Panc1 (cell line): ENCODE data around the gene DLL4. TPM values are rescaled to one million over a fixed set of nuclear protein-coding genes. Genes with fewer than 3 reads are reported as not detected.

Source experiments
- ATAC-seq: fragments of 200-7000 bp; cut with Tn5 transposase; 2 replicates; pipeline ENCODE4 v1.9.1; 2020; ENCODE audit warnings: mild to moderate bottlenecking, moderate library complexity
- BruUV-seq: library from RNA; stranded (reverse); fragments of 400-500 nt; replicated peaks from 2 replicates; lab custom pipeline; 2021; lab: Mats Ljungman, UMichigan
- CTCF ChIA-PET: fragments of 300-600 bp; sonication (Branson Sonifier 250); formaldehyde crosslinking; loops from one replicate; lab custom pipeline; 2022; ENCODE audit warnings: antibody characterized with exemption; lab: Charles Lee
- POLR2A ChIA-PET: fragments of 300-600 bp; sonication (Branson Sonifier 250); formaldehyde crosslinking; loops from one replicate; lab custom pipeline; 2022; ENCODE audit warnings: antibody characterized with exemption; lab: Charles Lee
- DNase-seq: peaks from one replicate; pipeline ENCODE4 v3.0.0-alpha.2; 2010; ENCODE audit warnings: low read depth, low spot score
- H3K27ac ChIP-seq: 2 replicates; pipeline ENCODE4 v1.5.1; 2011; ENCODE audit warnings: mild to moderate bottlenecking, low read length, inconsistent platforms
- H3K27me3 ChIP-seq: fragments of 200-500 bp; sonication (Bioruptor generic); 2 replicates; pipeline ENCODE4 v1.6.0; 2014; ENCODE audit warnings: low read length, inconsistent platforms; ENCODE audit not compliant: control insufficient read depth, insufficient read depth
- H3K36me3 ChIP-seq: fragments of 200-500 bp; sonication (Bioruptor generic); 2 replicates; pipeline ENCODE4 v1.5.1; 2014; ENCODE audit warnings: inconsistent platforms, mild to moderate bottlenecking, low read length, moderate library complexity; ENCODE audit not compliant: control insufficient read depth, insufficient read depth
- H3K4me1 ChIP-seq: 2 replicates; pipeline ENCODE4 v1.5.1; 2011; ENCODE audit warnings: inconsistent platforms, mild to moderate bottlenecking, low read length, moderate library complexity; ENCODE audit not compliant: control insufficient read depth, insufficient read depth
- H3K4me3 ChIP-seq, 2 experiments: 2 replicates each; pipeline ENCODE4 v1.5.1; 2011 to 2012; ENCODE audit warnings: low read depth in 2 of 2, low read length in 2 of 2, mild to moderate bottlenecking in 2 of 2, inconsistent platforms in 1 of 2, moderate library complexity in 1 of 2
- H3K9me3 ChIP-seq: fragments of 200-500 bp; sonication (Bioruptor generic); 2 replicates; pipeline ENCODE4 v1.5.1; 2014; ENCODE audit warnings: low read depth, mild to moderate bottlenecking, inconsistent platforms, low read length, moderate library complexity; ENCODE audit not compliant: control insufficient read depth, insufficient read depth
- CTCF ChIP-seq: fragments of 450-650 bp; IDR thresholded peaks from 2 replicates; pipeline ENCODE4 v1.5.1; 2017; ENCODE audit warnings: mild to moderate bottlenecking
- POLR2AphosphoS5 ChIP-seq: IDR thresholded peaks from 2 replicates; pipeline ENCODE4 v1.6.1; 2012; ENCODE audit warnings: mild to moderate bottlenecking, low read depth, low read length, moderate library complexity
- REST ChIP-seq, 2 experiments: IDR thresholded peaks; 2 replicates each; pipeline ENCODE4 v1.6.1; 2011 to 2012; ENCODE audit warnings: low read depth in 2 of 2, control low read depth in 1 of 2, low read length in 1 of 2, mild to moderate bottlenecking in 1 of 2, moderate library complexity in 1 of 2; ENCODE audit not compliant: insufficient read depth in 1 of 2
- SIN3A ChIP-seq: IDR thresholded peaks from 2 replicates; pipeline ENCODE4 v1.6.1; 2012; ENCODE audit warnings: low read depth, mild to moderate bottlenecking, low read length, moderate library complexity, borderline replicate concordance; ENCODE audit not compliant: insufficient read depth
- TCF7L2 ChIP-seq: IDR thresholded peaks from 2 replicates; pipeline ENCODE4 v1.6.1; 2011; ENCODE audit warnings: mild to moderate bottlenecking, low read depth, low read length, inconsistent platforms
- in situ Hi-C: cut with HindIII; loops from 2 replicates; pipeline ENCODE4 v1.10.0; 2016; ENCODE audit warnings: low sequenced_read_pairs, low pct_unique_long_range_greater_than_20kb
- intact Hi-C: fragments of 100-400 bp; cut with micrococcal nuclease; formaldehyde crosslinking; loops from one replicate; pipeline ENCODE4 v1.10.0; 2022; ENCODE audit not compliant: unreplicated experiment
- total RNA-seq: library from RNA; stranded (reverse); gene quantifications from one replicate; pipeline ENCODE4 v1.2.1, GENCODE V29; 2021; ENCODE audit not compliant: unreplicated experiment

The DLL4 gene
- total RNA-seq, 1 experiment from 2014 or later, result 0.31 TPM

GRCh38 chr15:40893733-40894680 is 35.1 kb upstream of the DLL4 start, which contains the start of gene VPS18:
TSS of gene VPS18 (plus strand) at chr15:40894450. CDS start at chr15:40894769, 319 bp downstream.
- no TSS peak for BruUV-seq

More at GRCh38 chr15:40893733-40894680, 35.1 kb upstream of the DLL4 start, which contains the start of gene VPS18:
- Histone ChIP-seq H3K9me3 (no peaks in the 10 kb centered on the region), H3K36me3 (peaks cover 5% of the 10 kb centered on the region), H3K4me1 (peaks cover 9% of the 10 kb centered on the region), H3K27me3 (no peaks in the 10 kb centered on the region), H3K27ac (peak within 1 kb of the TSS; percentile 90), H3K4me3 (peak within 1 kb of the TSS; percentile 94 to 97)
- peak; percentile 82 for DNase-seq
- in situ Hi-C loops (no loop called here), intact Hi-C loops (loop anchor here (2.0 kb wide), 1 partner anchor 35 kb away; no protein-coding TSS in a partner anchor)
- ATAC-seq, result peak; percentile 97
- 0 out of 4 replicates have a peak, but pooled peaks of 1 of the 2 experiments have one; percentile 50 for TF ChIP-seq REST (IDR thresholded peaks at IDR 0.05; ENCODE audit: insufficient read depth in 1 of 2, low read depth in 2 of 2, low read length in 1 of 2)
- peak; percentile 77 for TF ChIP-seq POLR2AphosphoS5
- peak; percentile 95; the same call in 1 of the 2 replicates for TF ChIP-seq SIN3A
- TF ChIP-seq TCF7L2, result no peak
- TF ChIP-seq CTCF, result peak; percentile 97
- CTCF ChIA-PET, result interaction anchor here (0.6 to 2.7 kb wide), 8 partner anchors 9 to 155 kb away, joined by 3 to 65 read pairs (median 6); partner anchors contain the start of gene RHOV
- POLR2A ChIA-PET, result interaction anchor here (0.6 to 0.8 kb wide), 2 partner anchors 36 to 322 kb away, joined by 5 to 17 read pairs; no protein-coding TSS in a partner anchor
